Smooth muscle cell (in vitro differentiated cells): ENCODE data around the gene GJC2. TPM values are rescaled to one million over a fixed set of nuclear protein-coding genes. Genes with fewer than 3 reads are reported as not detected.

ENCODE experiments used
- DNase-seq: peaks from one replicate; lab custom pipeline; 2025; ENCODE audit not compliant: unreplicated experiment; lab: John Stamatoyannopoulos, UW
- H2AFZ ChIP-seq: fragments of 200-600 bp; sonication (generic); 2 replicates; pipeline ENCODE4 v1.6.0; 2016; ENCODE audit warnings: antibody characterized with exemption, low read depth, mild to moderate bottlenecking
- H3F3A ChIP-seq: fragments of 200-600 bp; sonication (generic); 2 replicates; pipeline ENCODE4 v1.6.0; 2017; ENCODE audit warnings: antibody characterized with exemption, low read depth
- H3K27ac ChIP-seq: fragments of 200-600 bp; sonication (generic); 2 replicates; pipeline ENCODE4 v1.5.1; 2016; ENCODE audit warnings: low read depth, mild to moderate bottlenecking
- H3K27me3 ChIP-seq: fragments of 200-600 bp; sonication (generic); 2 replicates; pipeline ENCODE4 v1.6.1; 2016; ENCODE audit warnings: low read depth, mild to moderate bottlenecking
- H3K36me3 ChIP-seq: fragments of 200-600 bp; sonication (generic); 2 replicates; pipeline ENCODE4 v1.5.1; 2016; ENCODE audit warnings: low read depth
- H3K4me1 ChIP-seq: fragments of 200-600 bp; sonication (generic); 2 replicates; pipeline ENCODE4 v1.5.1; 2016; ENCODE audit warnings: low read depth
- H3K4me2 ChIP-seq: fragments of 200-600 bp; sonication (generic); 2 replicates; pipeline ENCODE4 v1.6.0; 2016; ENCODE audit warnings: mild to moderate bottlenecking
- H3K4me3 ChIP-seq: fragments of 200-600 bp; sonication (generic); 2 replicates; pipeline ENCODE4 v1.5.1; 2016; ENCODE audit warnings: mild to moderate bottlenecking
- H3K79me2 ChIP-seq: fragments of 200-600 bp; sonication (generic); 2 replicates; pipeline ENCODE4 v1.6.0; 2016; ENCODE audit warnings: low read depth, mild to moderate bottlenecking
- H3K9ac ChIP-seq: fragments of 200-600 bp; sonication (generic); 2 replicates; pipeline ENCODE4 v1.6.0; 2016; ENCODE audit warnings: low read depth
- H3K9me3 ChIP-seq: fragments of 200-600 bp; sonication (generic); replicated peaks from 2 replicates; pipeline ENCODE4 v1.5.1; 2016; ENCODE audit warnings: low read depth
- H4K20me1 ChIP-seq: fragments of 200-600 bp; sonication (generic); 2 replicates; pipeline ENCODE4 v1.6.0; 2016; ENCODE audit warnings: low read depth
- WGBS: methylation state at CpG from one replicate; pipeline ENCODE4 v1.1.7; 2016; ENCODE audit warnings: low lambda C conversion rate; 5-methylcytosine and 5-hydroxymethylcytosine counted together
- polyA plus RNA-seq: library from polyadenylated mRNA; unstranded; fragments of >200 nt; fragmentation: Nextera tagmentation; extraction: Ambion mirVana; gene quantifications from 2 replicates; pipeline ENCODE4 v1.2.1, GENCODE V29; 2016
- total RNA-seq: library from RNA; depleted of rRNA; stranded (reverse); fragments of >200 nt; gene quantifications from 2 replicates; pipeline ENCODE4 v1.2.3, GENCODE V29; 2014
- TF ChIP-seq, protein P1 (sequence below): fragments of 200-600 bp; sonication (generic); IDR thresholded peaks from 2 replicates; pipeline ENCODE4 v1.5.1; 2017; ENCODE audit warnings: borderline replicate concordance, mild to moderate bottlenecking, antibody characterized with exemption; ENCODE audit not compliant: insufficient read depth, poor library complexity, severe bottlenecking

Gene GJC2
- total and polyA plus RNA-seq, 2 experiments from 2014 or later = 0.29 TPM; not detected in 1

DNA sequence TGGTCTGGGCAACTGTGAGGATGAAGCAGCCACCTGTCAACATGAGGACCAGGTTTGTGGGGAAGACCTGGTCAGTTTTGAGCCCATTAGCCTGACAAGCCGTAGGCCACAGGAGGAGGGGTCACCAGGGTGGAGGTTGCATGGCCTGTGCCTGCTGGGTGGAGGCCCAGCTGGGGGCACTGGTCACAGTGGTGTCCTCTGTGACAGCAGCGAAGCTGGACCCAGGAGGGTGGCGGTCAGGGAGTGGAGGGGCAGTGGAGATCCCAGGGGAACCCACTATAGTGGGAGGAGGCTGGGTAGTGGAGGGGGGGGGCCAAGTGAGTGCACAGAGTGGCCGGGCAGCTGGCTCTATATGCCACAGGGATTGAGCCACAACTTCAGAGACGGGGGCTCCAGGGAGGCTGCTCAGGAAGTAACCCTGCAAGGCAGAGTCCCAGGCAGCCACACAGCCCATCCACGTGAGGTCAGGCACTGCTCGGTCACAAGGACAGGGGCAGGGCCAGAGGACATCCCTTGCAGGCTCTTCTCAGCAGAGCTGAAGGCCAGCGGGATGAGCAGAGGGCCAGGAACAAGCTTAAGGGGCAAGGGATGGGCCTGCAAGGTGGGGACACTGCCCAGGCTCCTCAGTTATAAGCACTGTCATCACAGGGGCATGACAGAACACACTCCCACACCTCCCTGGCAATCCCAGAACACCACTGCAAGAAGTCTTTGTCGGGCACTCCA, 44.3 kb upstream of the GJC2 start:
- 93% methylated on average over 8 of the region's 9 CpGs for WGBS
- no peak for DNase-seq
- H3F3A ChIP-seq = peaks cover 3% of the 10 kb centered on the region
- H2AFZ ChIP-seq = no peak overlapping the region
- no peak overlapping the region for H3K4me2 ChIP-seq
- peaks cover 12% of the 10 kb centered on the region for H3K4me1 ChIP-seq
- no peaks in the 10 kb centered on the region for H3K36me3 ChIP-seq
- no peak overlapping the region for H3K4me3 ChIP-seq
- H3K9ac ChIP-seq = no peak overlapping the region
- peaks cover 21% of the 10 kb centered on the region for H4K20me1 ChIP-seq
- TF ChIP-seq, protein P1, sequence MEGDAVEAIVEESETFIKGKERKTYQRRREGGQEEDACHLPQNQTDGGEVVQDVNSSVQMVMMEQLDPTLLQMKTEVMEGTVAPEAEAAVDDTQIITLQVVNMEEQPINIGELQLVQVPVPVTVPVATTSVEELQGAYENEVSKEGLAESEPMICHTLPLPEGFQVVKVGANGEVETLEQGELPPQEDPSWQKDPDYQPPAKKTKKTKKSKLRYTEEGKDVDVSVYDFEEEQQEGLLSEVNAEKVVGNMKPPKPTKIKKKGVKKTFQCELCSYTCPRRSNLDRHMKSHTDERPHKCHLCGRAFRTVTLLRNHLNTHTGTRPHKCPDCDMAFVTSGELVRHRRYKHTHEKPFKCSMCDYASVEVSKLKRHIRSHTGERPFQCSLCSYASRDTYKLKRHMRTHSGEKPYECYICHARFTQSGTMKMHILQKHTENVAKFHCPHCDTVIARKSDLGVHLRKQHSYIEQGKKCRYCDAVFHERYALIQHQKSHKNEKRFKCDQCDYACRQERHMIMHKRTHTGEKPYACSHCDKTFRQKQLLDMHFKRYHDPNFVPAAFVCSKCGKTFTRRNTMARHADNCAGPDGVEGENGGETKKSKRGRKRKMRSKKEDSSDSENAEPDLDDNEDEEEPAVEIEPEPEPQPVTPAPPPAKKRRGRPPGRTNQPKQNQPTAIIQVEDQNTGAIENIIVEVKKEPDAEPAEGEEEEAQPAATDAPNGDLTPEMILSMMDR = no peak
- H3K79me2 ChIP-seq = peaks cover 30% of the 10 kb centered on the region
- no peaks in the 10 kb centered on the region for H3K27me3 ChIP-seq
- no peaks in the 10 kb centered on the region for H3K9me3 ChIP-seq
- H3K27ac ChIP-seq = no peak overlapping the region

DNA sequence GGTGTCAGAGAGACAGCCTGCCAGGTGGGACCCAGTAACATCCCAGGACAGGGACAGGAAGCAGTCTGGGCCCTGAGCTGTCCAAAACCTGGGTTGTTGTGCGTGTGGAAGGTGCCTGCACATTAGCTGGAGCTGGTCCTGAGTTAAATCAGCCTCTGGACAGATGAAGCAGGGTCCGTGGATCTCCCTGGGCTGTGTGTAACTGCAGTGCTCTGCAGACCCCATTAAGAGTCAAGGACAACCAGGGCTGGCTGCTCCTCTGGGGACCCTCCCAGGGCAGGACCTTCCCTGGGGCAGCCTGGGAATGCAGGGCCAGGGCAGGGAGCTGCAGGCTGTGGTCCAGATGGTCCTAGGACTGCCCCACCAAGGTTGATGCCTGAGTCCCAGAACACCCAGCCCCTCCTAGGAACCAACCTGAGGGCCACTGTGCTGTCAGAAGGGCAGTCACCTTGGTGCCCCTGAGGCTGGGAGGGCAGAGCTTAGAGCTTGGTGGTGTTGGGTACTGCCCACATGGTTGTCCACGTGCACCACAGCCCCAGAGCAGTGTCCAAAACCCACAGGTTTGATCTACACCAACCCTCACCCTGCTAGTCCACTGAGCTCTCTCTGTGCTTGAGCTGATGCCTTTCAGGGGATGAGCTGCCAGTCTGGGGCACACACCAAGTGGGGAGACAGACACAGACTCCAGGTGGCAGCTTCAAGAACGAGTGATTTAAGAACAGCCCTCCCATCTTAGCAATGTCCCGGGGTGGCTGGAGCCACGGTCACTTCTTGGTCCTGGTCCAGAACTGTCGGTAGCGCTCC, 43.5 kb upstream of the GJC2 start:
- TF ChIP-seq, protein P1 = no peak
- H3K4me2 ChIP-seq = no peak overlapping the region
- 95% methylated on average over 8 of the region's 8 CpGs for WGBS
- H4K20me1 ChIP-seq = peaks cover 13% of the 10 kb centered on the region
- no peaks in the 10 kb centered on the region for H3K36me3 ChIP-seq
- peaks cover 24% of the 10 kb centered on the region for H3K79me2 ChIP-seq
- no peak overlapping the region for H3K4me3 ChIP-seq
- peaks cover 12% of the 10 kb centered on the region for H3K4me1 ChIP-seq
- H3K9me3 ChIP-seq = no peaks in the 10 kb centered on the region
- H3K9ac ChIP-seq = no peak overlapping the region
- no peak overlapping the region for H3K27ac ChIP-seq
- H2AFZ ChIP-seq = no peak overlapping the region
- H3F3A ChIP-seq = peaks cover 3% of the 10 kb centered on the region
- DNase-seq = no peak
- H3K27me3 ChIP-seq = no peaks in the 10 kb centered on the region

DNA sequence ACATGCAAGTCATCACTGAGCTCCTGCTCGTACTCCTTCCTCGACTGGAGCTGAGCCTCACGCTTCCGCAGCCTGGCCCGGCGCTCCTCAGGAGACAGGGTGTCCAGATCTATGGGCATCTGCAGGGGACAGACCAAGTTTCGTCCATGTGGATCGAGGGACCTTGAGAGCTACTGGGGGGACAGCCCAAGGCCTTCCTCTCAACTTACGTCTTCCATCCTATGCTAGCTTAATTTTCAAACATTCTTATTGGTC, 43.0 kb upstream of the GJC2 start:
- TF ChIP-seq, protein P1 = no peak
- Histone ChIP-seq H3K27me3 (no peaks in the 10 kb centered on the region), H3K27ac (no peak overlapping the region), H3K4me1 (peaks cover 12% of the 10 kb centered on the region), H3K79me2 (peaks cover 19% of the 10 kb centered on the region), H3K4me3 (no peak overlapping the region), H3K36me3 (no peaks in the 10 kb centered on the region), H3K9ac (no peak overlapping the region), H4K20me1 (peaks cover 8% of the 10 kb centered on the region), H3K4me2 (no peak overlapping the region), H3K9me3 (no peaks in the 10 kb centered on the region), H3F3A (peaks cover 3% of the 10 kb centered on the region), H2AFZ (no peak overlapping the region)
- DNase-seq = no peak
- WGBS = 99% methylated on average over 9 of the region's 9 CpGs
